ENCODE results near the gene OSBPL8.

DNA sequence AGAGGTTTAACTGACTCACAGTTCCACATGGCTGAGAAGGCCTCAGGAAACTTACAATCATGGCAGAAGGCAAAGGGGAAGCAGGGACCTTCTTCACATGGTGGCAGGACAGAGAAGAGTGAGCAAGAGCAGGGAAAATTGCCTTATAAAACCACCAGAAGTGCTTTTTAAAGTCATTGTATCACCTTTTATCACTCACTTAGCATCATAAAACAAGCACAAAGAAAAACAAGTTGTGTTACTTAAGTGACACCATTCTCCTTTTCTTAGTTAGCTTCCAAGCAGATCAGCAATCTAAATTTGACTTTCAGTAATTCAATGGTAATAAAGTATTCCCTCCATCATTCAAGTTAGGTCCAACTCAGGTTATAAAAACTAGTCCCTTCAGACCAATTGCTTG lies 28.5 kb downstream of the OSBPL8 start:
- no peak for TF ChIP-seq SUZ12 (IDR thresholded peaks at IDR 0.05; ENCODE audit: extremely low read depth, insufficient read depth, insufficient read length)
- TF ChIP-seq YY1 (IDR thresholded peaks at IDR 0.05; ENCODE audit: insufficient read depth, insufficient read length): no peak
